Activated effector memory CD4-positive, alpha-beta T cell treated with Interleukin-2 at 50 U/mL for 16 hours (primary cell): ENCODE results near the gene SELENOP.

Experiments used
- DNase-seq: peaks from one replicate; pipeline ENCODE4 v3.0.0-alpha.2; 2020

The SELENOP gene

GRCh38 chr5:42787845-42788244 lies 23.8 kb downstream of the SELENOP start:
- DNase-seq, result no peak

GRCh38 chr5:42787073-42787472 lies 24.6 kb downstream of the SELENOP start:
- DNase-seq, result no peak

- DNase-seq, result no peak
These were observed 25.9 kb downstream of the SELENOP start for GRCh38 chr5:42785756-42786155.

GRCh38 chr5:42784132-42784531 lies 27.6 kb downstream of the SELENOP start:
- DNase-seq, result no peak

- DNase-seq, result no peak
These were observed 30.1 kb downstream of the SELENOP start for GRCh38 chr5:42781584-42781983.

GRCh38 chr5:42779083-42779482 lies 32.6 kb downstream of the SELENOP start:
- DNase-seq, result no peak

- no peak for DNase-seq
These were observed 39.3 kb downstream of the SELENOP start for GRCh38 chr5:42772265-42772993.

- no peak for DNase-seq
These were observed 41.7 kb downstream of the SELENOP start for GRCh38 chr5:42770003-42770402.

- no peak for DNase-seq
These were observed 43.6 kb downstream of the SELENOP start for GRCh38 chr5:42768106-42768504.

GRCh38 chr5:42767491-42768105 lies 44.1 kb downstream of the SELENOP start:
- no peak for DNase-seq

GRCh38 chr5:42761791-42762190 lies 49.9 kb downstream of the SELENOP start:
- no peak for DNase-seq

GRCh38 chr5:42760426-42760825 lies 51.3 kb downstream of the SELENOP start:
- DNase-seq, result no peak

GRCh38 chr5:42759456-42759855 lies 52.2 kb downstream of the SELENOP start:
- no peak for DNase-seq

- DNase-seq, result peak; percentile 44
These were observed 54.8 kb downstream of the SELENOP start, which contains the start of gene CCDC152 for GRCh38 chr5:42756606-42757601. TSS of gene CCDC152 (plus strand) at chr5:42756818. CDS start at chr5:42759122, 2,304 bp downstream.

- DNase-seq, result no peak
These were observed 58.6 kb downstream of the SELENOP start for GRCh38 chr5:42753099-42753498.

GRCh38 chr5:42751044-42751443 lies 60.6 kb downstream of the SELENOP start:
- no peak for DNase-seq

GRCh38 chr5:42750507-42750906 lies 61.2 kb downstream of the SELENOP start:
- DNase-seq, result no peak
